ENCODE results near the gene SIGLEC9. TPM values are rescaled to one million over a fixed set of nuclear protein-coding genes. Genes with fewer than 3 reads are reported as not detected.

SIGLEC9 gene
- total and polyA plus RNA-seq, 2 donors (not counting 1 experiment from before 2014, with no cell fraction given), result 0.72 TPM; not detected in 1

- ATAC-seq (ENCODE audit: low read depth) (no peak), DNase-seq (no peak)
- intact Hi-C loops (cut with micrococcal nuclease), result no loop called here
- no peaks in the 10 kb centered on the region for H3K79me2 ChIP-seq (ENCODE audit: control insufficient read depth, insufficient read depth, low read length)
- H3K9ac ChIP-seq (ENCODE audit: low read length), result no peak overlapping the region
- H3K27me3 ChIP-seq (replicated peaks in 1 of 4; ENCODE audit: control extremely low read depth in 1 of 4, control insufficient read depth in 3 of 4, insufficient read depth in 4 of 4, low read length in 3 of 4), result peaks cover 0 to 15% (median 3%) of the 10 kb centered on the region in 4 experiments
- 100% methylated on average over 1 of the region's 2 CpGs for WGBS (ENCODE audit: insufficient coverage)
- TF ChIP-seq CTCF (IDR thresholded peaks at IDR 0.05) (no peak), EZH2 (IDR thresholded peaks at IDR 0.05; ENCODE audit: borderline replicate concordance, insufficient read depth, low read depth, low read length, poor library complexity, severe bottlenecking) (no peak)
- H4K20me1 ChIP-seq (ENCODE audit: control insufficient read depth, insufficient read depth, low read length, poor library complexity, severe bottlenecking), result no peaks in the 10 kb centered on the region
- H3K27ac ChIP-seq (ENCODE audit: low read length in 2 of 2), result no peak overlapping the region
- POLR2A ChIA-PET, result no interaction called here
- H3K4me3 ChIP-seq (ENCODE audit: control extremely low read depth in 1 of 5, extremely low read depth in 1 of 5, insufficient read depth in 1 of 5, low read depth in 2 of 5, low read length in 4 of 5), result no peak overlapping the region
- CTCF ChIA-PET, result no interaction called here
- Mint-ChIP-seq H3K27me3 (peaks cover 26% of the 10 kb centered on the region), H3K4me3 (no peak overlapping the region), H3K9me3 (ENCODE audit: insufficient read depth) (no peaks in the 10 kb centered on the region), H3K27ac (no peak overlapping the region), H3K4me1 (no peaks in the 10 kb centered on the region)
- H3K9me3 ChIP-seq (ENCODE audit: control extremely low read depth in 1 of 3, control insufficient read depth in 2 of 3, insufficient read depth in 1 of 3, low read length in 2 of 3), result no peaks in the 10 kb centered on the region
- no peak overlapping the region for H3K4me2 ChIP-seq (replicated peaks; ENCODE audit: low read depth, low read length, poor library complexity, severe bottlenecking)
- H2AFZ ChIP-seq (ENCODE audit: insufficient read depth, low read depth, low read length, poor library complexity, severe bottlenecking), result no peak overlapping the region
- H3K36me3 ChIP-seq (replicated peaks in 1 of 2; ENCODE audit: control extremely low read depth in 1 of 2, control insufficient read depth in 1 of 2, extremely low read depth in 1 of 2, insufficient read depth in 2 of 2, low read length in 1 of 2), result no peaks in the 10 kb centered on the region
- no peaks in the 10 kb centered on the region for H3K4me1 ChIP-seq (ENCODE audit: control insufficient read depth in 2 of 2, insufficient read depth in 2 of 2, low read length in 2 of 2)
Measured at GRCh38 chr19:51172223-51172622, 47.5 kb downstream of the SIGLEC9 start.

GRCh38 chr19:51173681-51174080 lies 49.0 kb downstream of the SIGLEC9 start:
- ATAC-seq (ENCODE audit: low read depth) (no peak), DNase-seq (no peak)
- POLR2A ChIA-PET, result no interaction called here
- no peak overlapping the region for H3K4me3 Mint-ChIP-seq
- intact Hi-C loops (cut with micrococcal nuclease), result no loop called here
- Histone ChIP-seq H3K27me3 (replicated peaks in 1 of 4; ENCODE audit: control extremely low read depth in 1 of 4, control insufficient read depth in 3 of 4, insufficient read depth in 4 of 4, low read length in 3 of 4) (peaks cover 0 to 7% (median 0%) of the 10 kb centered on the region in 4 experiments), H3K4me2 (replicated peaks; ENCODE audit: low read depth, low read length, poor library complexity, severe bottlenecking) (no peak overlapping the region), H2AFZ (ENCODE audit: insufficient read depth, low read depth, low read length, poor library complexity, severe bottlenecking) (no peak overlapping the region), H3K27ac (ENCODE audit: low read length in 2 of 2) (no peak overlapping the region), H3K9ac (ENCODE audit: low read length) (no peak overlapping the region), H3K9me3 (ENCODE audit: control extremely low read depth in 1 of 3, control insufficient read depth in 2 of 3, insufficient read depth in 1 of 3, low read length in 2 of 3) (no peaks in the 10 kb centered on the region), H3K4me3 (ENCODE audit: control extremely low read depth in 1 of 5, extremely low read depth in 1 of 5, insufficient read depth in 1 of 5, low read depth in 2 of 5, low read length in 4 of 5) (no peak overlapping the region), H4K20me1 (ENCODE audit: control insufficient read depth, insufficient read depth, low read length, poor library complexity, severe bottlenecking) (no peaks in the 10 kb centered on the region), H3K4me1 (ENCODE audit: control insufficient read depth in 2 of 2, insufficient read depth in 2 of 2, low read length in 2 of 2) (no peaks in the 10 kb centered on the region), H3K36me3 (replicated peaks in 1 of 2; ENCODE audit: control extremely low read depth in 1 of 2, control insufficient read depth in 1 of 2, extremely low read depth in 1 of 2, insufficient read depth in 2 of 2, low read length in 1 of 2) (no peaks in the 10 kb centered on the region), H3K79me2 (ENCODE audit: control insufficient read depth, insufficient read depth, low read length) (no peaks in the 10 kb centered on the region)
- no peak overlapping the region for H3K27ac Mint-ChIP-seq
- H3K9me3 Mint-ChIP-seq (ENCODE audit: insufficient read depth), result no peaks in the 10 kb centered on the region
- H3K4me1 Mint-ChIP-seq, result no peaks in the 10 kb centered on the region
- 51% methylated on average over 5 of the region's 5 CpGs for WGBS (ENCODE audit: insufficient coverage)
- TF ChIP-seq CTCF (IDR thresholded peaks at IDR 0.05) (no peak), EZH2 (IDR thresholded peaks at IDR 0.05; ENCODE audit: borderline replicate concordance, insufficient read depth, low read depth, low read length, poor library complexity, severe bottlenecking) (no peak)
- peaks cover 21% of the 10 kb centered on the region for H3K27me3 Mint-ChIP-seq
- CTCF ChIA-PET, result no interaction called here
